HuH-7.5 (cell line): Measurements from ENCODE around the gene MAN2B2.
"Not testable (repeated sequence)": the region's sequence is repeated elsewhere in the genome, so short reads cannot be mapped to it uniquely, and the experiment has no call there.

ENCODE experiments used
- DNase-seq: peaks from one replicate; pipeline ENCODE4 v3.0.0; 2011; ENCODE audit warnings: low spot score

The MAN2B2 gene

DNA sequence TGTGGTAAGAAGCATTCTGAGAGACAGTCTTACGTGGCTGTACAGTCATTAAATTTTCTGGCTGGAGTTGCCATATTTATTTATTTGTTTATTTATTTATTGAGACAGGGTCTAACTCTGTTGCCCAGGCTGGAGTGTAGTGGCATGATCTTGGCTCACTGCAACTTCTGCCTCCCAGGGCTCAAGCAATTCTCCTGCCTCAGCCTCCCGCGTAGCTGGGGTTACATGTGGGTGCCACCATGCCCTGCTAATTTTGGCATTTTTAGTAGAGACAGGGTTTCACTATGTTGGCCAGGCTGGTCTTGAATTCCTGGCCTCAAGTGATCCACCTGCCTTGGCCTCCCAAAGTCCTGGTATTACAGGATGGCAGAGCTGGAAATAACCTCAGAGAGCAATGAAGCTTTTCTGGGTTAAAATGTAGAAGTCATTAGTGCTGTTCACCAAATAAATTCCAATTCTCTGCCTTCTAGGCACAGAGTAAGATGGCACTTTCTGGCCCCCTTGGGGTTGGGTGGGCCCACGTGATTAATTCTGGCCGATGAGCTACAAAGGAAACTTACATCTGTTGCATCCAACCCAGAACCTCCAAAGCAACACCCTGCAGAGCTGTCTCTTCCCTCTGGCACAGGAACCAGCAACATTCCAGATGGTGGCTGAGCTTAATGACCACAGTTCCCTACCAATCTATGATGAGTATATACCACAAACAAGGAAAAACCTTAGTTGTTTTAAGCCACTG lies 70.0 kb downstream of the MAN2B2 start:
- no peak for DNase-seq

DNA sequence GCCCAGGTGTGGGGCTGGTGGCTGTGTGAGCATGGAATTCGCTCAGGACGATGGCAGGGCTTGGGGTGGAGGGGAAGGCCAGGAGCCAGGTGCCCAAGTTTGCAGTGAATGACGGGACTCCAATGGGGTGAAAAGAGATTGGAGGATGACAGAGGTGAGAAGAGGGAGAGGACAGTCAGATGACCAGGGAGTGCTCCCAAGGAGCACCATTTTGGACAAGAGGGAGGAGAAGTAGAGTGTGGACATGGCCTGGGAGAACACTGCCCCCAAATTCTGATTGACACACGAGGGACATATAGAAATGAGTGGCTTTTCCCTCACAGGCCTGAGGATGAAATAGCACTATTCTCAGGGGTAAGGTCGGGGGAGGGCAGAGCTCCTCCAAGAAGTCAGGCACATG lies 72.2 kb downstream of the MAN2B2 start:
- DNase-seq = no peak

DNA sequence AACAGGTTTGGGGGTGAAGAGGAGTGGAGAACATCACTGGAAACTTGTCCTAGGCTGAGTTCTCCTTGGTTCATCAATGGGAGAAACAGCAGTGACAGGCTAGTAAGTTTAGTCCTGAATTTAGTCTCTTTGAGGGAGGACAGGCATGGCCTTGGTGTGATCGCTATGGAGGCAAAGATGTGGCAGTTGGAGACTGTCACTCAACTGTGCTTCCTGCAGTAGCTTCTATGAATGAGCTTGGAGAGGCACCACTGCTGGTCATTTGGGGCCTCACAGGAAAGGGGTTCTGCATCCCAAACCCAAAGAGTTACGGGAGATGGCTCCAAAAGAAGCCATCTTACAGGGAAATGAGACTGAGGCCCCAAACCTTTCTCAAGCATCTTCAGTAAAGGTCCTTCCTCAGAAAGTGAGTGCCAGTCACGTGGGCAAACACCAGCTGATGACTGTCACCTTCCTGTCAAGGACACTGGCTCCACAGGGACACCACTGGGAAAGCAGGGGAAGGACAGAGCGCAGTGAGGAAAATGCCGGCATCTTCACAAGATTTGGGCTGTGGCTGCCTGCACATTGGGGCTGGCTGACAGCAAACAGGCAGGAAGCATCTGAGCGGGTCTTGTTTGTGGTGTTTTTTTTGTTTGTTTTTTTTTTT lies 72.7 kb downstream of the MAN2B2 start:
- no peak for DNase-seq

DNA sequence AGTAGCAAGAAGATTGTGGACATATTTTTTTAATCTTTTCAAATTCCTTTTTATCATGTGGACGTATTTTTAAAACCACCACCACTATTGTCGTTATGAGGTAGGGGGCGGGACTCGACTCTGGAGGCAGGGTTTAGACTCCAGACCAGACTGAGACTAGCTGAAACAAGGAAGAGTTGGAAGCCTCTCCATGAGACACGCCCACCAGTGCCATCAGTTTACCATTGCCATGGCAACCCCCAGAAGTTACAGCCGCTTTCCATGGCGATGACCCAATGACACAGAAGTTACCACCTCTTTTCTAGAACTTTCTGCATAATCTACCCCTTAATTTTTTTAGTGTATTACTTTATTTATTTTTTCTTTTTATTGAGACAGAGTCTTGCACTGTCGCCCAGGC lies 74.2 kb downstream of the MAN2B2 start:
- no peak for DNase-seq

DNA sequence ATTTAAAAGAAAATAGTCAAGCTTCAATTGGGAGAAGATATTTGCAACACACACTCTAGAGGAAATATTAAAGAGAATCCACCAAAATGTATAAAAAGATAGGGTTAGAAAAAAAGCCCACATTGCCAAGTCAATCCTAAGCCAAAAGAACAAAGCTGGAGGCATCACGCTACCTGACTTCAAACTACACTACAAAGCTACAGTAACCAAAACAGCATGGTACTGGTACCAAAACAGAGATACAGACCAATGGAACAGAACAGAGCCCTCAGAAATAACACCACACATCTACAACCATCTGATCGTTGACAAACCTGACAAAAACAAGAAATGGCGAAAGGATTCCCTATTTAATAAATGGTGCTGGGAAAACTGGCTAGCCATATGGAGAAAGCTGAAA lies 79.2 kb downstream of the MAN2B2 start:
- DNase-seq = not testable (repeated sequence)

DNA sequence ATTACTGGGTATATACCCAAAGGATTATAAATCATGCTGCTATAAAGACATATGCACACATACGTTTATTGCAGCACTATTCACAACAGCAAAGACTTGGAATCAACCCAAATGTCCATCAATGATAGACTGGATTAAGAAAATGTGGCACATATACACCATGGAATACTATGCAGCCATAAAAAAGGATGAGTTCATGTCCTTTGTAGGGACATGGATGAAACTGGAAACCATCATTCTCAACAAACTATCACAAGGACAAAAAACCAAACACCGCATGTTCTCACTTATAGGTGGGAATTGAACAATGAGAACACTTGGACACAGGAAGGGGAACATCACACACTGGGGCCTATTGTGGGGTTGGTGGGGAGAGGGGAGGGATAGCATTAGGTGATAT lies 80.3 kb downstream of the MAN2B2 start:
- not testable (repeated sequence) for DNase-seq

DNA sequence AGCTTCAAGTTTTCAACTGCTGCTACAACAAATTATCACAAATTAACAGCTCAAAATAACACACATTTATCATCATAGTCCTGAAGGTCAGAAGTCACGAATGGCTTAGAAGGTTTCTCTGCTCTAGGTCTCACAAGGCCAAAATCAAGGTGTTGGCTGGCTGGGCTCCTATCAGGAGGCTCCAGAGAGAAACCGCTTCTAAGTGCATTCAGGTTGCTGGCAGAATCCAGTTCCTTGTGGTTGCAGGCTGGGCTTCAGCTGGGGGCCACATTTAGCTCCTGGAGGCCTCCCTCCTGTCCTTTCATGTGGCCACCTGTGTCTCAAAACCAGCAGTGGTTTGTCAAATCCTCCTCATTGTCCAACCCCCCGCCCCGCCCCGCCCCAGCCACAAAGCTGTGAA lies 80.9 kb downstream of the MAN2B2 start:
- DNase-seq = no peak

DNA sequence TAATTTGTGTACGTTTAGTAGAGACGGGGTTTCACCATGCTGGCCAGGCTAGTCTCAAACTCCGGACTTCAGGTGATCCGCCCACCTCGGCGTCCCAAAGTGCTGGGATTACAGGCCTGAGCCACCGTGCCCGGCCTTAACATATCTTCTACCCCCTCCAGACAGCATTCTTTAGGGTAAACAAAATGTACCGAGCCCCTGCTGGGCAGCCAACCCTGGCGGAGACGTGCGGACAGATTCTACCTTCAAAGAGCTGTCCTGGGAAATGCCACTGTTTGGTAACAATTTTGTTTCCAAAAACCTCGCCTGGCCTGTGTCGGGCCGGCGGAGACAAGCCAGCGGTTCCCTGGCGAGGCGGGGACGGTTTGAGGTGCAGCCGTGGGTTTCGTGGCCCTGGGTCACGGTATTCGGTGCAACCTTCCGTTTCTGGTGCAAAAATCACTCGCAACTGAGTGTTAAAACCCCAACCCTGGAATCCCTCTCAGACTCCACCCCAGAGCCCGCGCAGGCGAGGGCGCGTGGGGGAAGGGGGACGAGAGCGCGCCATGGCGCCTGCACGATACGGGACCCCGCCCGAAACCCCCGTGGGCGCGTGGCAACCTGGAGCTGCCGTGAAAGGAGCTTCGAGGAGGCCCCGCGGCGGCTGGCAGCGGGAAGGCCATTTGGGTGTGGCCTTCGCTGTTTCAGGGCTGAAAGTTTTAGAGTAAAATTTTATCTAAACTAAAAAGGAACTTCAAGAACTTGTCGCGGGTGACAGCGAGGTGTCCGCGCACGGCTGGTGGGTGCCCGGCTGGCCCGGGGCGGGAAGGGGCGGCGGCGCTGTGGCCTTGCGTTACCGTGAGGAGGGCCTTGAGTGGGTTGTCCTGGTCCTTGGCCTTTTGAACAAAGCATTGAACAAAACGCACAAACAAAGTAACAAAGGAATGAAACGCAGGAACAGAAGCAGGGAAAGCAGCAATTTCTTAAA lies 82.5 kb downstream of the MAN2B2 start:
- DNase-seq = no peak

DNA sequence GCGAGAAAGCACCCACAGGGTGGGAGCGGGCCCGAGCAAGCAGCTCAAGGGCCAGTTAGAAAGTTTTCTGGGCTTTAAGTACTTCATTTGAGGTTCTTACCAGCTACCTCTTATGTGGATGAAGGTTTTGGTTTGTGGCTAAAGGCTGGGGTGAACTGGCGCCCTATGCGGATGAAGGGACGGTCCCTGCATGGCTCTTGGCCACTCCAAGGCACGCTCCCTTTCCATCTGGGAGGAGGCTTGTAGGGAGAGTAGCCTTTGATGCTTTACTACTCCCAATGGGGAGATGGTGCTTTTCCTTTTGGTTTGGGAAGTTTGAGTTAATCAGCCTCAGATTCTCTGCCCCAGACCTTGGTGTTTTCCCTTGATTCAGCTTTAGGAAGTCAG lies 83.2 kb downstream of the MAN2B2 start:
- DNase-seq = no peak

DNA sequence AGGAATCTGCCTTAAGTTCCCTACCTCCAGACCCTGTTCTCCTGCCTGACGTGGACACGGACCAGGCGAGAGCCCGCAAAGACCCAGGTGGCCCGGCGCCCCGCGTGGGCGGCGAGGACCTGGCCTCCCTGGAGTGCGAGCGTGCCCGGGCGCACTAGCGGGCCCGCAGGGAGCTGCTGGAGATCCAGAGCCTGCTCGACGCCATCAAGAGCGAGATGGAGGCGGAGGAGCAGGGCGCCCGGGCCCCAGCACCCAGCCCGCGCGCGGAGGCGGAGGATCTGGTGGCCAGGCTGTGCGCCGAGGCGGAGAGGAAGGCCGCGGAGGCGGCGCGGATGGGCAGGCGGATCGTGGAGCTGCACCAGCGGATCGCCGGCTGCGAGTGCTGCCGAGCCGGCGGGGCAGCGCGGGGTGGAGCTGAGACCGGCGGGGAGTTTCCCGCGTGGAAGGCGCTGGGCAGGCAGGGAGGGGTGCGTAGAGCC lies 83.6 kb downstream of the MAN2B2 start:
- no peak for DNase-seq

DNA sequence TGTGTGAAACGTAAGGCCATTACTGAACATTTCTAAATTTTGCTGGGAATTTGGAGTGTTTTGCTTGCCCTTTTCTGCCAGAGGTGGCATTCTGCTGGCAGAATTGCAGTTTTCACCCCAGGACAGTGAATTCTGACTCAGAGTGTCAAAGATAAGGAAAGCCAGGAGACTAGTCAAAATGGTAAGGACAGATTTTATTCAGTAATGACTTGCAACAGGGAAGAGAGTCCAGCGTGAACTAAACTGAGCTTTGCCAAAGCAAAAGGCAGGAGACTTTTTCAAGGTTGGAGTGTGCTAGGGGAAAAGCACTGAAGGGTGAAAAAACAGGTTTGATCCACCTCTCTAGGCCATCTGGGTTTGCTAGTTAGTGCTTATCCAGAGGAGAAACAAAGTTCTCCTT lies 84.9 kb downstream of the MAN2B2 start:
- DNase-seq = no peak

DNA sequence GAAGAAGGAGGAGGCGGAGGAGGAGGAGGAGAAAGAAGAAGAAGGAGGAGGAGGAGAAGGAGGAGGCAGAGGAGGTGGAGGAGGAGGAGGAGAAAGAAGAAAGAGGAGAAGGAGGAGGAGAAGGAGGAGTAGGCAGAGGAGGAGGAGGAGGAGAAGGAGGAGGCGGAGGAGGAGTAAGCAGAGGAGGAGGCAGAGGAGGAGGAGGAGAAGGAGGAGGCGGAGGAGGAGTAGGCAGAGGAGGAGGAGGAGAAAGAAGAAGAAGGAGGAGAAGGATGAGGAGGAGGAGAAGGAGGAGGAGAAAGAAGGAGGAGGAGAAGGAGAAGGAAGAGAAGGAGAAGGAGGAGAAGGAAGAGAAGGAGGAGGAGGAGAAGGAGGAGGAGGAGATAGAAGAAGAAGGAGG lies 85.4 kb downstream of the MAN2B2 start:
- DNase-seq = no peak

DNA sequence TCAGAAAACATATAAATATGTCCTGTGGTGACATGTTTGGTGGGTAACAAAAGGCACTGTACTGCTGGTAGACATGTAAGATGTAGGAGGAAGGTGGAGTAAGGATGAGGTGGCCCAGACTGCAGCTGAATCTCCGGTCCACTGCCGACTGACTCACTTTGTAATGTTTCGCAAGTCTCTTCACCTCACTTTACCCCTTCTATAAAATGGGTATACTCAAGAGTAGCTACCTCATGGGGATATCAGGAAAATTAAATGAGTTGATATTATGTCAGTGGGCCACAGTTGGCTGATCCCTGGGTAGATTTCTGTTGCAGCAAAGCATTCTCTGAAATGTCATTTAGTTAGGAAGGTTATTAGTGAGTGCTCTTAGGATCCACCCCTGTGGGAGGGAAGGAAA lies 87.6 kb downstream of the MAN2B2 start:
- no peak for DNase-seq

DNA sequence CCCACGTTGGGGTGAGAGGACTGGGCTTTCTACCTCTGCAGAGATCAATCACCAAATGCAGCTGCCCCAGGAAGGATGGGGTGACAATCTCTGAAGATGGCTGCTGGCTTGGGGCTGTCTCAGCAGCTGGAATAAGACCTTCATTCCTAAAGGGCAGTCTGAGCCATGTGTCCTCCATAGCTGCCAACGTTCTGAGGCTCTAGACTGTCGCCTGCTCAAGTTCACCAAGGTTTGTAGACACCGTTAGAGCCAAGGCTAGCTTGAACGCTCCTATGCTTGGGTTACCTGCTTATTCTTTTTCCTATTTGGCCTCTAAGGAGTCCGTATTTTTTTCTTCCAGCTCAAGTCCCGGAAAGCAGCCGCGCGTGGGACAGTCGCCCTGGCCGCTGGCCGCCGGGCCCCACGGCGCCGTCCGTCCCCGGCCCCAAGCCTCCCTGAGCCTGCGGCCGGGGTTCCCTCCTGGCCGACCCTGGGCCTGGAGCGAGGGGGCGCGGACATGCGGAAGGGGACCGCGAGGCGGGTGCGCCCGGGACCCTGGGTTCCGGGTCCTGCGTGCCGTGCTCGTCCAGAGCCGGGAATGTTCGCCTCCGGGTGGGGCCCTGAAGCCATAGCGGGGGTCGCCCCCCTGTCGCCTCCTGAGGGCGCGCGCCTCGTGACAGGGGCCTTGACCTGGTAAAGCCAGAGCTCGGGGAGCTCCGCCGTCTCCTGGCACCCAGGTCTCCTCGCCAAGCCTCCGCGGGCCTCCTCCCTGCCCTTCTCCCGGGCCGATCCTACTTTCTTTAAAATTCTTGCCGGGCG lies 88.8 kb downstream of the MAN2B2 start:
- no peak for DNase-seq

DNA sequence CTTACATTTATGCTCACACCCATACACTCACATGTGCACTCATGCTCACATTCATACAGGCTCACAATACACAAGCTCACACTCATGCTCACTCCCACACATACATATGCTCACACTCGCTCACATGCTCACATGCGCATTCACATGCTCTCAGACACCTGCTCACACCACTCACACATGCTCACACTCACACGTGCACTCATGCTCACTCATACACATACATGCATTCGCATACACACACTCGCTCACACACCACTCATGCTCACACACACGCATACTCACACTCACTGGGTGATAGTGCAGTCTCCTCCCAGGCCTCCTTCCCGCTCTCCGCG lies 90.3 kb downstream of the MAN2B2 start:
- DNase-seq = no peak

DNA sequence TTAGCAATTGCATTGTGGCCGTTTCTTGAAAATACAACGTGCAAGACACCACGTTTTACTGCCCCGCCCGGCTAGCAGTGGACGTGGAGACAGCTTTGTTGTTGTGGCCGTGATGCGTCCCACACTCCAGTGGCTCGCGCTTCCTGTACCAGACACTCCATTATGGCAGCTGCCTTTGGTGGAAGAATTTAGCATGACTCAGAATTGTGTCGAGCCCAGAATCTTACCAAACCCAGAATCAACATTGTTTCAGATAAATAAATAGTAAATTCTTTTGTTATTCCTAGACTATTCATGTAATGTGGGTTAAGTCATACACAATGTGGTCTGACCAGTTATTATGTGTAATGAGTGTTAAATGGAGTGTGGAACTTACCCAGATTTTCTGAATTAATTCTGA lies 93.4 kb downstream of the MAN2B2 start:
- no peak for DNase-seq

DNA sequence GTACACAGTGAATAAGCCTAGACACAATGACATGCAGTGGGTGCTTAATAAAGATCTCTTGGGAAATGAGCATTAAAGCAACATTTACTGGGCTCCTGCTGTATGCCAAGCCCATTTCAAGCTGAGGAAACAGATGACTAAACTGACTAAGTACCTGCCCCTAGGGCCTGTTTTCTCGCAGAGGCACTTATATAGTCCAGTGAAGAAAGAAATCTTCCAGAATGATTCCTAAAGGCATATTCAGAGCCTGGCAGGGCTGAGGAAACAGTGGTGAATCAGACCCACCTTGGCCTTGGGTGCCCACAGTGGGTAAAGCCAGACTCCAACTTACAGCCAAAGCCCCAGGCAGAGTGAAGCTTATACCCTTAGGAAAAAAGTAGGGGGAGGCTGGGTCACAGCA lies 96.7 kb downstream of the MAN2B2 start:
- no peak for DNase-seq

DNA sequence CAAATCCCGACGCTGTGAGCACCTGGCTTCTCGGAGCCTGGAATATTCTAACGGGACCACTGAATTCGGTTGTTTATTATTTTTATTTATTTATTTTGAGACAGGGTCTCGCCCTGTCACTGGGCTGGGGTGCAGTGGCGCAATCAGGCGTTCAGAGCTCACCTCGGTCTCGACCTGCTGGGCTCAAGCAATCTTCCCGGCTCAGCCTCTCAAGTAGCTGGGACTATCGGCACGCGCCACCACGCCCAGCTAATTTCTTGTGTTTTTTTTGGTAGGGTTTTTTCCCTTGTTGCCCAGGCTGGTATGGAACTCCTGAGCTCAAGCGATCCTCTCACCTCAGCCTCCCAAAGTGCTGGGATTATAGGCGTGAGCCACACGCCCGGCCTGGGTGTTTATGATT lies 97.1 kb downstream of the MAN2B2 start:
- DNase-seq = no peak

DNA sequence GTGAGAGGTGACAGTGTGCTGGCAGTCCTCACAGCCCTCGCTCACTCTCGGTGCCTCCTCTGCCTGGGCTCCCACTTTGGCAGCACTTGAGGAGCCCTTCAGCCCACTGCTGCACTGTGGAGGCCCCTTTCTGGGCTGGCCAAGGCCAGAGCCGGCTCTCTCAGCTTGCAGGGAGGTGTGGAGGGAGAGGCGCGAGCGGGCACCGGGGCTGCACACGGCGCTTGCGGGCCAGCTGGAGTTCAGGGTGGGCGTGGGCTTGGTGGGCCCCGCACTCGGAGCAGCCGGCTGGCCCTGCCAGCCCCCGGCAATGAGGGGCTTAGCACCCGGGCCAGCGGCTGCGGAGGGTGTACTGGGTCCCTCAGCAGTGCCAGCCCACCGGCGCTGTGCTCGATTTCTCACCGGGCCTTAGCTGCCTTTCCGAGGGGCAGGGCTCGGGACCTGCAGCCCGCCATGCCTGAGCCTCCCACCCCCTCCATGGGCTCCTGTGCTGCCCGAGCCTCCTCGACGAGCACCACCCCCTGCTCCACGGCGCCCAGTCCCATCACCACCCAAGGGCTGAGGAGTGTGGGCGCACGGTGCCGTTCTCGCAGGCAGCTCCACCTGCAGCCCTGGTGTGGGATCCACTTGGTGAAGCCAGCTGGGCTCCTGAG lies 97.7 kb downstream of the MAN2B2 start:
- not testable (repeated sequence) for DNase-seq
